Left lung (tissue), 14 donors: ENCODE results near the gene PCDHB11. TPM values are rescaled to one million over a fixed set of nuclear protein-coding genes. Genes with fewer than 3 reads are reported as not detected.
A peak's percentile ranks its signal among the peaks of the same experiment; 100 is the strongest.
"Not testable (repeated sequence)": the region's sequence is repeated elsewhere in the genome, so short reads cannot be mapped to it uniquely, and the experiment has no call there.

Experiments
- ATAC-seq: fragments of 200-7000 bp; cut with Tn5 transposase; one replicate; pipeline ENCODE4 v1.9.1; 2020; ENCODE audit warnings: moderate library complexity
- DNase-seq, 4 donors: peaks; one replicate each; pipeline ENCODE4 v3.0.0-alpha.2; 2013 to 2020
- H3K27ac ChIP-seq, 2 donors: fragments of 200-600 bp; sonication (generic) in 1 of 2; one replicate each; pipeline versions ENCODE4 v1.5.0 to v1.8.0; 2020 to 2021
- H3K27me3 ChIP-seq, 2 donors: fragments of 200-600 bp; sonication (generic) in 1 of 2; one replicate each; pipeline versions ENCODE4 v1.5.0 to v1.8.0; 2020 to 2021
- H3K36me3 ChIP-seq, 2 donors: fragments of 200-600 bp; sonication (generic) in 1 of 2; one replicate each; pipeline versions ENCODE4 v1.5.0 to v1.8.0; 2020 to 2021
- H3K4me1 ChIP-seq, 2 donors: fragments of 200-600 bp; one replicate each; pipeline ENCODE4 v1.8.0; 2021
- H3K4me3 ChIP-seq, 2 donors: fragments of 200-600 bp; sonication (generic) in 1 of 2; one replicate each; pipeline versions ENCODE4 v1.5.0 to v1.8.0; 2020 to 2021; ENCODE audit warnings: mild to moderate bottlenecking in 1 of 2
- H3K9me3 ChIP-seq, 2 donors: fragments of 200-600 bp; sonication (generic) in 1 of 2; one replicate each; pipeline versions ENCODE4 v1.5.0 to v1.8.0; 2020 to 2021
- intact Hi-C, 2 donors: fragments of 100-400 bp; cut with DNase I; formaldehyde crosslinking; loops; one replicate each; pipeline versions ENCODE4 v1.11.2 to v1.14.2; 2022
- long read RNA-seq, 12 donors: library from polyadenylated mRNA in 2 of 12; unstranded in 2 of 12; transcript quantifications; one replicate each; pipeline ENCODE4 v2.0.0 and lab custom pipeline, GENCODE V29; 2019 to 2026
- polyA plus RNA-seq, 6 donors: library from polyadenylated mRNA; unstranded; fragments of 120-200 nt; gene quantifications; one replicate each; pipeline ENCODE4 v1.2.1, GENCODE V29; 2013; ENCODE audit not compliant: insufficient read length in 6 of 6
- total RNA-seq, 2 donors: library from RNA; stranded (reverse); fragmentation: NEBNext Ultra II Directional; extraction: Animal tissue kit (Norgen Biotek cat#: 25700); gene quantifications; one replicate each; pipeline ENCODE4 v1.2.1, GENCODE V29; 2021
- TF ChIP-seq, protein P1 (sequence below), 2 donors: fragments of 200-600 bp; sonication (generic) in 1 of 2; IDR thresholded peaks; one replicate each; pipeline versions ENCODE4 v1.5.0 to v1.8.0; 2021; ENCODE audit warnings: antibody characterized with exemption in 2 of 2
- donor health status: DM: no; HTN: yes; CAD: no.
- donor health status: DM: no; HTN: no; CAD: no.

PCDHB11 gene
- total RNA-seq = 1 to 10 TPM; 2.6 to 3.4 TPM
- polyA plus RNA-seq = 1 to 10 TPM; 2.4 to 3.8 (median 3.5) TPM
- long read RNA-seq, donor 1, full-length matches to known transcripts = 8 of 8 reads
- long read RNA-seq, donor 1, partial matches to known transcripts = 0 of 8 reads
- long read RNA-seq, donor 1, other reads (novel, unspliced or antisense) = 0 of 8 reads
- long read RNA-seq, donor 2, full-length matches to known transcripts = 18 of 18 reads
- long read RNA-seq, donor 2, partial matches to known transcripts = 0 of 18 reads
- long read RNA-seq, donor 2, other reads (novel, unspliced or antisense) = 0 of 18 reads
- long read RNA-seq, donor 3, full-length matches to known transcripts = 3 of 3 reads
- long read RNA-seq, donor 3, partial matches to known transcripts = 0 of 3 reads
- long read RNA-seq, donor 3, other reads (novel, unspliced or antisense) = 0 of 3 reads
- long read RNA-seq, donor 4 = 0 reads
- long read RNA-seq, donor 5, full-length matches to known transcripts = 10 of 10 reads
- long read RNA-seq, donor 5, partial matches to known transcripts = 0 of 10 reads
- long read RNA-seq, donor 5, other reads (novel, unspliced or antisense) = 0 of 10 reads
- long read RNA-seq, donor 6, full-length matches to known transcripts = 5 of 5 reads
- long read RNA-seq, donor 6, partial matches to known transcripts = 0 of 5 reads
- long read RNA-seq, donor 6, other reads (novel, unspliced or antisense) = 0 of 5 reads
- long read RNA-seq, donor 7, full-length matches to known transcripts = 2 of 2 reads
- long read RNA-seq, donor 7, partial matches to known transcripts = 0 of 2 reads
- long read RNA-seq, donor 7, other reads (novel, unspliced or antisense) = 0 of 2 reads
- long read RNA-seq, donor 8, full-length matches to known transcripts = 8 of 8 reads
- long read RNA-seq, donor 8, partial matches to known transcripts = 0 of 8 reads
- long read RNA-seq, donor 8, other reads (novel, unspliced or antisense) = 0 of 8 reads
- long read RNA-seq, donor 9 = 0 reads
- long read RNA-seq, donor 10 = 0 reads
- long read RNA-seq, donor 11, full-length matches to known transcripts = 8 of 8 reads
- long read RNA-seq, donor 11, partial matches to known transcripts = 0 of 8 reads
- long read RNA-seq, donor 11, other reads (novel, unspliced or antisense) = 0 of 8 reads
- long read RNA-seq, donor 12, full-length matches to known transcripts = 1 of 1 reads
- long read RNA-seq, donor 12, partial matches to known transcripts = 0 of 1 reads
- long read RNA-seq, donor 12, other reads (novel, unspliced or antisense) = 0 of 1 reads

DNA sequence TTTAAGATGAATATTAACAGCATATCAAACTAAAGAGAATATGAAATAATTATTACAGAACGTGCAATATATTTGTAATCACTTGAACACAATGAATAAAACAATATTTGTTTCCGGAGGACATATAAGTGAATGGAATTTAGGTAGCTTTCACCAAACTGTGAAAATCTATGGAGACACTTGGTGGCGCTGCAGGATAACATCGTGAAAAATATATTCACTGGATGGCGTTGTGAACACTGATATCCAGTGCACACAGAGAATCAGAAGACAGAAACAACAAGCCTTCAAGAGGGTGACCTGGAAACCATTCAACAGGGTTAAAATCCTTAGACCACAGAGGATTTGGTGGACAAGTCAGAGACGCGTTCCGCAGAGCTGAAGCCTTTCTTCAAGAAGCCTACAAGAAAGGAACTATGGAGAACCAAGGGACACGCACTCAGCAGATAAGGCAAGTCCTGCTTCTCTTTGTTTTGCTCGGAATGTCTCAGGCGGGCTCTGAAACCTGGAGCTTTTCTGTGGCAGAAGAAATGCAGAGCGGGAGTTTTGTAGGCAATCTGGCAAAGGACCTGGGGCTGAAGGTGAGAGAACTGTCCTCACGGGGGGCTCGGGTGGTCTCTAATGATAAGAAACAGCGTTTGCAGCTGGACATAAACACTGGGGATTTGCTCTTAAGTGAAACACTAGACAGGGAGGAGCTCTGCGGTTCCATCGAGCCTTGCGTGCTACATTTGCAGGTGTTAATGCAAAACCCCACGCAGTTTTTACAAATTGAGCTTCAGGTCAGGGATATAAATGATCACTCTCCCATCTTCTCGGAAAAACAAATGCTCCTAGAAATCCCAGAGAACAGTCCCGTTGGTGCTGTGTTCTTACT is at the start of gene PCDHB11:
Gene PCDHB11 (plus strand): TSS at position 269 of the 877 bp plus-strand sequence. CDS start 148 bp downstream, at position 417.
- ATAC-seq (peak; percentile 26), DNase-seq (no peak)
- peaks cover 0 to 33% of the 10 kb centered on the region in 2 donors for H3K27me3 ChIP-seq
- intact Hi-C loops = no loop called here
- no peak within 1 kb of the TSS for H3K4me3 ChIP-seq
- no peaks in the 10 kb centered on the region for H3K4me1 ChIP-seq
- TF ChIP-seq, protein P1, sequence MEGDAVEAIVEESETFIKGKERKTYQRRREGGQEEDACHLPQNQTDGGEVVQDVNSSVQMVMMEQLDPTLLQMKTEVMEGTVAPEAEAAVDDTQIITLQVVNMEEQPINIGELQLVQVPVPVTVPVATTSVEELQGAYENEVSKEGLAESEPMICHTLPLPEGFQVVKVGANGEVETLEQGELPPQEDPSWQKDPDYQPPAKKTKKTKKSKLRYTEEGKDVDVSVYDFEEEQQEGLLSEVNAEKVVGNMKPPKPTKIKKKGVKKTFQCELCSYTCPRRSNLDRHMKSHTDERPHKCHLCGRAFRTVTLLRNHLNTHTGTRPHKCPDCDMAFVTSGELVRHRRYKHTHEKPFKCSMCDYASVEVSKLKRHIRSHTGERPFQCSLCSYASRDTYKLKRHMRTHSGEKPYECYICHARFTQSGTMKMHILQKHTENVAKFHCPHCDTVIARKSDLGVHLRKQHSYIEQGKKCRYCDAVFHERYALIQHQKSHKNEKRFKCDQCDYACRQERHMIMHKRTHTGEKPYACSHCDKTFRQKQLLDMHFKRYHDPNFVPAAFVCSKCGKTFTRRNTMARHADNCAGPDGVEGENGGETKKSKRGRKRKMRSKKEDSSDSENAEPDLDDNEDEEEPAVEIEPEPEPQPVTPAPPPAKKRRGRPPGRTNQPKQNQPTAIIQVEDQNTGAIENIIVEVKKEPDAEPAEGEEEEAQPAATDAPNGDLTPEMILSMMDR (IDR thresholded peaks at IDR 0.05) = no peak
- peaks cover 5 to 92% of the 10 kb centered on the region in 2 donors for H3K9me3 ChIP-seq
- H3K36me3 ChIP-seq = no peaks in the 10 kb centered on the region
- H3K27ac ChIP-seq = no peak within 1 kb of the TSS

DNA sequence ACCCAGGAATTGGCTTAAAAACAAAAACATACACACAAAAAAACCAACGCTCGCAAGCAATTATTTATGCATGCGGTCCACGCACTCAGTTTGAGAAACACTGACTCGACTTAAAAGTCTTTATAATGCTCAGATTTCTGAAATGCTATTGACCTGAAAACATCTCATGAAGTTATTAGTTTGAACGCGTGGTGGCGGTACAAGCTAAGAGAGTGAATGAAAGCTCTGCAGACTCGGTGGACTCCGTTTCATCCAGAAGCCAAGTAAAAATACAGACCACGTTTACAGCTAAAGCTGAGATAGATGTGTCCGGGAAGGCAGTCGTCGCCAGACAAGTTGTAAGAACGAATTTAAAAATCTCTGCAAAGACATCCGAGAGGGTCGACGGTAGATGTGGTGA is 49.6 kb upstream of the PCDHB11 start, which contains the start of gene PCDHB6:
Gene PCDHB6 (plus strand): TSS at position 246 of the 400 bp plus-strand sequence. CDS start 201 bp downstream, outside the sequence.
- H3K9me3 ChIP-seq = peaks cover 0 to 64% of the 10 kb centered on the region in 2 donors
- H3K4me1 ChIP-seq = no peaks in the 10 kb centered on the region
- no peaks in the 10 kb centered on the region for H3K36me3 ChIP-seq
- TF ChIP-seq, protein P1 (IDR thresholded peaks at IDR 0.05) = no peak
- no peak for ATAC-seq
- no peak within 1 kb of the TSS for H3K4me3 ChIP-seq
- intact Hi-C loops = no loop called here
- DNase-seq = peak in 1 of 4 donors; percentile 10
- no peak within 1 kb of the TSS for H3K27ac ChIP-seq
- H3K27me3 ChIP-seq = peaks cover 0 to 19% of the 10 kb centered on the region in 2 donors

DNA sequence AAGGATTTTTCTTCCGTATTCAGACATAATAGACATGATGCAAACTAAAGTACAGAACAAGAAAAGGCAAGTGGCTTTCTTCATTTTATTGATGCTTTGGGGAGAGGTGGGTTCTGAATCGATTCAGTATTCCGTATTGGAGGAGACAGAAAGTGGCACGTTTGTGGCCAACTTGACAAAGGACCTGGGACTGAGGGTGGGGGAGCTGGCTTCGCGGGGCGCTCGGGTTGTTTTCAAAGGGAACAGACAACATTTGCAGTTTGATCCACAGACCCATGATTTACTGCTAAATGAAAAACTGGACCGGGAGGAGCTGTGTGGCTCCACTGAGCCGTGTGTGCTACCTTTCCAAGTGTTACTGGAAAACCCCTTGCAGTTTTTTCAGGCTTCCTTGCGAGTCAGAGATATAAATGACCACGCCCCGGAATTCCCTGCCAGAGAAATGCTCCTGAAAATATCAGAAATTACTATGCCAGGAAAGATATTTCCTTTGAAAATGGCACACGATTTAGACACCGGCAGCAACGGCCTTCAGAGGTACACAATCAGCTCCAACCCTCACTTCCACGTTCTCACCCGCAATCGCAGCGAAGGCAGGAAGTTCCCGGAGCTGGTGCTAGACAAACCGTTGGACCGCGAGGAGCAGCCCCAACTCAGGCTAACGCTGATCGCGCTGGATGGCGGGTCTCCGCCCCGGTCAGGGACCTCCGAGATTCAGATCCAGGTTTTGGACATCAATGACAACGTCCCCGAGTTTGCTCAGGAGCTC is 49.0 kb upstream of the PCDHB11 start:
- TF ChIP-seq, protein P1 (IDR thresholded peaks at IDR 0.05) = no peak
- ATAC-seq (no peak), DNase-seq (no peak)
- Histone ChIP-seq H3K27ac (no peak overlapping the region), H3K4me3 (no peak overlapping the region), H3K27me3 (peaks cover 0 to 19% of the 10 kb centered on the region in 2 donors), H3K36me3 (no peaks in the 10 kb centered on the region), H3K9me3 (peaks cover 0 to 67% of the 10 kb centered on the region in 2 donors), H3K4me1 (no peaks in the 10 kb centered on the region)
- intact Hi-C loops = no loop called here

DNA sequence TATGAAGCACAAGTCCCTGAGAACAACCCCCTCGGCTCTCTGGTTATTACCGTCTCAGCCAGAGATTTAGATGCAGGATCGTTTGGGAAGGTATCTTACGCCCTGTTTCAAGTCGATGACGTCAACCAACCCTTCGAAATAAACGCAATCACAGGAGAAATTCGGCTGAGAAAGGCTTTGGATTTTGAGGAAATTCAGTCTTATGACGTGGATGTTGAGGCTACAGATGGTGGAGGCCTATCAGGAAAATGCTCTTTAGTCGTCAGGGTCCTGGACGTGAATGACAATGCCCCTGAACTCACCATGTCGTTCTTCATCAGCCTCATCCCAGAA is 48.5 kb upstream of the PCDHB11 start:
- Histone ChIP-seq H3K4me1 (no peaks in the 10 kb centered on the region), H3K36me3 (no peaks in the 10 kb centered on the region), H3K27me3 (peaks cover 0 to 24% of the 10 kb centered on the region in 2 donors), H3K4me3 (no peak overlapping the region), H3K27ac (no peak overlapping the region), H3K9me3 (peaks cover 0 to 72% of the 10 kb centered on the region in 2 donors)
- intact Hi-C loops = no loop called here
- TF ChIP-seq, protein P1 (IDR thresholded peaks at IDR 0.05) = no peak
- ATAC-seq (no peak), DNase-seq (no peak)

DNA sequence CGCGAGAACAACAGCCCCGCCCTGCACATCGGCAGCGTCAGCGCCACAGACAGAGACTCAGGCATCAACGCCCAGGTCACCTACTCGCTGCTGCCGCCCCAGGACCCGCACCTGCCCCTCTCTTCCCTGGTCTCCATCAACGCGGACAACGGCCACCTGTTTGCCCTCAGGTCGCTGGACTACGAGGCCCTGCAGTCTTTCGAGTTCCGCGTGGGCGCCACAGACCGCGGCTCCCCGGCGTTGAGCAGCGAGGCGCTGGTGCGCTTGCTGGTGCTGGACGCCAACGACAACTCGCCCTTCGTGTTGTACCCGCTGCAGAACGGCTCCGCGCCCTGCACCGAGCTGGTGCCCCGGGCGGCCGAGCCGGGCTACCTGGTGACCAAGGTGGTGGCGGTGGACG is 47.8 kb upstream of the PCDHB11 start:
- H3K36me3 ChIP-seq, H3K27ac ChIP-seq, H3K4me3 ChIP-seq, DNase-seq, H3K4me1 ChIP-seq, intact Hi-C loops, ATAC-seq: not testable (repeated sequence)
- Histone ChIP-seq H3K27me3 (peaks cover 0 to 31% of the 10 kb centered on the region in 2 donors), H3K9me3 (peaks cover 0 to 79% of the 10 kb centered on the region in 2 donors)

DNA sequence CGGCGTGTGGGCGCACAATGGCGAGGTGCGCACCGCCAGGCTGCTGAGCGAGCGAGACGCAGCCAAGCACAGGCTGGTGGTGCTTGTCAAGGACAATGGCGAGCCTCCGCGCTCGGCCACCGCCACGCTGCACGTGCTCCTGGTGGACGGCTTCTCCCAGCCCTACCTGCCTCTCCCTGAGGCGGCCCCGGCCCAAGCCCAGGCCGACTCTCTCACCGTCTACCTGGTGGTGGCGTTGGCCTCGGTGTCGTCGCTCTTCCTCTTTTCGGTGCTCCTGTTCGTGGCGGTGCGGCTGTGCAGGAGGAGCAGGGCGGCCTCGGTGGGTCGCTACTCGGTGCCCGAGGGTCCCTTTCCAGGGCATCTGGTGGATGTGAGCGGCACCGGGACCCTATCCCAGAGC is 47.3 kb upstream of the PCDHB11 start:
- H3K27ac ChIP-seq, H3K4me1 ChIP-seq, H3K36me3 ChIP-seq, H3K4me3 ChIP-seq, intact Hi-C loops, DNase-seq, ATAC-seq: not testable (repeated sequence)
- H3K27me3 ChIP-seq = peaks cover 0 to 36% of the 10 kb centered on the region in 2 donors
- peaks cover 0 to 83% of the 10 kb centered on the region in 2 donors for H3K9me3 ChIP-seq
